ENCODE results near the gene PLPP1.

Gene PLPP1

DNA sequence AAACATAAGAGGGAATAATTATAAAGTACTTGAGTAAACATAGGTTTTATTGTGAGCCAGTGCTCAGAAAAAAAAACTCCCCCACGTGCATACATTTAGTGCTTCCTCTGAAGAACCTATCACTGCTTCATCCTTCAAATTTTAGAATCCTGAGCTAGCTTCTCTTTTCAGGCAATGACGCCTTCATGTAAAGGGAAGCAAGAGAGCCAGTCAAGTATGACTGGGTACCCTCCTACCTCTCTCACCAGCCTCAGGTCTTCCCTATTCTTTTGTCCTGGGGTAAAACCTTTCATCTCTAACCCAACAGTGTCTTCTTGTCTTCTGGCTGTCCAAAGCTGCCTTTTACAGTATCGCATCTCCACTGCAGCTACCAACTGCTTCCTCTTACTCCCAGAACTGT is 32.0 kb downstream of the PLPP1 start:
- TF ChIP-seq, protein P1, sequence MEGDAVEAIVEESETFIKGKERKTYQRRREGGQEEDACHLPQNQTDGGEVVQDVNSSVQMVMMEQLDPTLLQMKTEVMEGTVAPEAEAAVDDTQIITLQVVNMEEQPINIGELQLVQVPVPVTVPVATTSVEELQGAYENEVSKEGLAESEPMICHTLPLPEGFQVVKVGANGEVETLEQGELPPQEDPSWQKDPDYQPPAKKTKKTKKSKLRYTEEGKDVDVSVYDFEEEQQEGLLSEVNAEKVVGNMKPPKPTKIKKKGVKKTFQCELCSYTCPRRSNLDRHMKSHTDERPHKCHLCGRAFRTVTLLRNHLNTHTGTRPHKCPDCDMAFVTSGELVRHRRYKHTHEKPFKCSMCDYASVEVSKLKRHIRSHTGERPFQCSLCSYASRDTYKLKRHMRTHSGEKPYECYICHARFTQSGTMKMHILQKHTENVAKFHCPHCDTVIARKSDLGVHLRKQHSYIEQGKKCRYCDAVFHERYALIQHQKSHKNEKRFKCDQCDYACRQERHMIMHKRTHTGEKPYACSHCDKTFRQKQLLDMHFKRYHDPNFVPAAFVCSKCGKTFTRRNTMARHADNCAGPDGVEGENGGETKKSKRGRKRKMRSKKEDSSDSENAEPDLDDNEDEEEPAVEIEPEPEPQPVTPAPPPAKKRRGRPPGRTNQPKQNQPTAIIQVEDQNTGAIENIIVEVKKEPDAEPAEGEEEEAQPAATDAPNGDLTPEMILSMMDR (IDR thresholded peaks at IDR 0.05; ENCODE audit: extremely low read depth, insufficient read depth, missing control alignments), result no peak
- in situ Hi-C loops (cut with MboI; ENCODE audit: low pct_unique_long_range_greater_than_20kb, low sequenced_read_pairs, unreplicated experiment), result no loop called here
- no peak for DNase-seq (ENCODE audit: low spot score)

DNA sequence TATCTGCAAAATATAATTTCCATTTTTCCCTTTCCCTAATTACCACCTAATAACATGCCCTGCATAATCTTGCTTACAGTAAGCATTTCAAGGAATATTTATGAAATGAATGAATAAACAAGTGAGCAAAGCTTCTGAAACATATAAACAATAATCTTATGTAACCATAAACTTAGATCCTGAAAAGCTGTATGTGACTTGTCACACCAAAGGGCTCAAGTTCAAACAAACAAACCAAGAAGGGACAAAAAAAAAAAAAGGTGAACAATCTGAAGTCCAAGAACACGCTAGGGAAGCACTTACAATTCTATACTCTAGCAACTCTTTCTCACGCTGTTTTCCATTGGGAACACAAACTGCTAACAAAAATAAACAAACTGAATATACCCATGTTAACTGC is 36.3 kb downstream of the PLPP1 start:
- TF ChIP-seq, protein P1 (IDR thresholded peaks at IDR 0.05; ENCODE audit: extremely low read depth, insufficient read depth, missing control alignments), result no peak
- no peak for DNase-seq (ENCODE audit: low spot score)
- in situ Hi-C loops (cut with MboI; ENCODE audit: low pct_unique_long_range_greater_than_20kb, low sequenced_read_pairs, unreplicated experiment), result no loop called here

DNA sequence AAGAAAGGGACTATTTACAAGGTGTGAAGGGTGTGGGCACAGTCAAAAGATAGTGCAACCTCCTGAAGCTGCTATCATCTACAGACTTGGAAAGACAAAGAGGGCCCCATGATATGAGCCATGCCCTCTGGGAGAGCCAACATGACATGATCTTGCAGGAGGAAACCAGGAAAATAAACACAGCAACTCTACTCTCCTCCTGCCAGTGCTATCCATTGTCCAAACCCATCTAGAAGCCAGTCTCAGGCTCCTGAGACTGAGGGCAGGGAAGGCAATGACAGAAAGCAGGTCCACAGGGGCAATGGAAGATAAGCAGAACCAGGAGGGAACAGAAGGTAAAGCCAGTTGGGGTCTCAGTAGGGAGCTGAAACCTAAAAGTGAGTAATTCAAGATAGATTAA is 37.1 kb downstream of the PLPP1 start:
- TF ChIP-seq, protein P1 (IDR thresholded peaks at IDR 0.05; ENCODE audit: extremely low read depth, insufficient read depth, missing control alignments), result no peak
- in situ Hi-C loops (cut with MboI; ENCODE audit: low pct_unique_long_range_greater_than_20kb, low sequenced_read_pairs, unreplicated experiment), result no loop called here
- no peak for DNase-seq (ENCODE audit: low spot score)

DNA sequence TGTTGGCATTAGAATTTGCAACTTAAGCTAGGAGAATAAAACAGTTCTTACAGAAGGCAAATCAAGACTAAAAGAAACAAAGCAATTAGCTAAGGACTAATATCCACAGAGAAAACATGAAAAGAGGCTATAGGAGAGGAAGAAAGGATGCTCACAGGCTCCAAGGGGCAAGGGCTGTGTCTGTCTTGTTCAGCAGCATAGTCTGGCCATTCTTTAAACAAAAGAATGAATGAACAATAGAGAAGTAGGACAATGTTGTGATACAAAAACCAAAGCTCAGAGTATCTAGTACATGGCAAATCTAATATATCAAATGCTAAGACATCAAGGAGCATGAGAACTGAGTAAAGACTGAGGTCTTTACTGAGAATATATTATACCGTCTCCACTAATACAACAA is 39.5 kb downstream of the PLPP1 start:
- no peak for DNase-seq (ENCODE audit: low spot score)
- in situ Hi-C loops (cut with MboI; ENCODE audit: low pct_unique_long_range_greater_than_20kb, low sequenced_read_pairs, unreplicated experiment), result no loop called here
- TF ChIP-seq, protein P1 (IDR thresholded peaks at IDR 0.05; ENCODE audit: extremely low read depth, insufficient read depth, missing control alignments), result no peak

DNA sequence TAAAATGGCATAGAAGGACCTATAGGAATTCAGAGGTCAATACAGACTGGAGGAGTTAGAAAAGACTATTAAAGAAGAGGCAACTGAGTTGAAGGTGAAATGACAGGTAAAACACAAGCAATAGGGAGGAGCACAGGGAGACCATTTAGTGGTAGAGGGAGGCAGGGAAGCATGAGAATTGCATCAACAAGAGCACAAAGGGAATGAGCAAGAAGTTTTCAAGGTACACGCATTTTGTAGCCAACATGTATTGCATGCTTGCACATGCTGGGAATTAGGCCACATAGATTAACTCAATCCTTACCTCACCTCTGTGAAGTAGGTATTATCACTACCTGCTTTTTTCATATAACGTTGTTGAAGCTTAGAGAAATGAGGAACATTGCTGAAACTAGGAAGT is 42.3 kb downstream of the PLPP1 start:
- TF ChIP-seq, protein P1 (IDR thresholded peaks at IDR 0.05; ENCODE audit: extremely low read depth, insufficient read depth, missing control alignments), result no peak
- in situ Hi-C loops (cut with MboI; ENCODE audit: low pct_unique_long_range_greater_than_20kb, low sequenced_read_pairs, unreplicated experiment), result no loop called here
- DNase-seq (ENCODE audit: low spot score), result no peak

DNA sequence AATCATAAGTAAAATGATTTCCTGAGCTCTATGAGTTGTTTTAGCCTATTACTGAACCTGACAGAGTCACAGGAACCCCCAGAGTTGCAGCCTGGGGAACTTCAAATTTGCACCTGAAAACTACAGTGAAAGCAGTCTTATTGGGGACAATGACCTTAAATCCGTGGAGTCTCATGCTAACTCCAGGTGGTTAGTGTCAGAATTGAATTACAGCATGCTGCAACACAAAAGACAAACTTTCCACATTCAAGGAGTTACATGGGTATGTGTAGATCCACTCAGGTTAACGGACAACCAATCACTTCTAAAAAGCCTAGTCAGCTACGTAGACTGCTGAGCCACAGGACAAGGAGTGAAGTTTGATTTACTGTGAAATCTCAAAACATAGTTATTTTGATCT is 49.7 kb downstream of the PLPP1 start:
- no peak for DNase-seq (ENCODE audit: low spot score)
- in situ Hi-C loops (cut with MboI; ENCODE audit: low pct_unique_long_range_greater_than_20kb, low sequenced_read_pairs, unreplicated experiment), result no loop called here

More for the DNA sequence above, 49.7 kb downstream of the PLPP1 start:
- TF ChIP-seq, protein P1 (IDR thresholded peaks at IDR 0.05; ENCODE audit: extremely low read depth, insufficient read depth, missing control alignments), result no peak
